HG02678 (cell line): Measurements from ENCODE around the gene CPNE7.

ENCODE experiments used
- ATAC-seq: cut with Tn5 transposase; IDR thresholded peaks from one replicate; pipeline ENCODE4 v1.9.1; 2021; ENCODE audit warnings: mild to moderate bottlenecking, moderate library complexity; ENCODE audit not compliant: unreplicated experiment

CPNE7 gene

GRCh38 chr16:89602273-89602951, 26.9 kb downstream of the CPNE7 start:
- ATAC-seq = no peak

- no peak for ATAC-seq
Observed at GRCh38 chr16:89602952-89603590, 27.5 kb downstream of the CPNE7 start.

GRCh38 chr16:89604764-89605163, 29.2 kb downstream of the CPNE7 start:
- ATAC-seq = no peak

- ATAC-seq = no peak
Observed at GRCh38 chr16:89605186-89605970, 29.8 kb downstream of the CPNE7 start.

- no peak for ATAC-seq
Observed at GRCh38 chr16:89606006-89606405, 30.4 kb downstream of the CPNE7 start.

GRCh38 chr16:89607453-89607852, 31.9 kb downstream of the CPNE7 start:
- no peak for ATAC-seq

GRCh38 chr16:89607937-89608740, 32.6 kb downstream of the CPNE7 start:
- ATAC-seq = no peak

GRCh38 chr16:89610108-89610453, 34.5 kb downstream of the CPNE7 start:
- no peak for ATAC-seq

- no peak for ATAC-seq
Observed at GRCh38 chr16:89612415-89613166, 37.0 kb downstream of the CPNE7 start.

GRCh38 chr16:89613231-89613953, 37.8 kb downstream of the CPNE7 start, which contains the start of gene DPEP1:
Gene DPEP1, plus strand, starts transcription at chr16:89613642. Its CDS starts 16,769 bp downstream, at chr16:89630411.
- ATAC-seq = no peak

GRCh38 chr16:89613954-89614459, 38.4 kb downstream of the CPNE7 start:
- ATAC-seq = no peak

GRCh38 chr16:89615176-89615575, 39.6 kb downstream of the CPNE7 start:
- no peak for ATAC-seq

GRCh38 chr16:89615596-89616090, 40.1 kb downstream of the CPNE7 start:
- no peak for ATAC-seq

- no peak for ATAC-seq
Observed at GRCh38 chr16:89616623-89617022, 41.1 kb downstream of the CPNE7 start.

- ATAC-seq = no peak
Observed at GRCh38 chr16:89617036-89617435, 41.5 kb downstream of the CPNE7 start.

- ATAC-seq = no peak
Observed at GRCh38 chr16:89618109-89618998, 42.8 kb downstream of the CPNE7 start.

- no peak for ATAC-seq
Observed at GRCh38 chr16:89619840-89620239, 44.3 kb downstream of the CPNE7 start.

GRCh38 chr16:89620406-89620841, 44.9 kb downstream of the CPNE7 start:
- ATAC-seq = no peak
